A204.1 (cell line): Measurements from ENCODE around the gene ISCU.
"Not testable (repeated sequence)": the region's sequence is repeated elsewhere in the genome, so short reads cannot be mapped to it uniquely, and the experiment has no call there.

Experiments
- FAIRE-seq: peaks from 2 replicates; lab custom pipeline; 2012; peaks lifted over from hg19 to GRCh38; lab: Jason Lieb, UNC

Gene ISCU

DNA sequence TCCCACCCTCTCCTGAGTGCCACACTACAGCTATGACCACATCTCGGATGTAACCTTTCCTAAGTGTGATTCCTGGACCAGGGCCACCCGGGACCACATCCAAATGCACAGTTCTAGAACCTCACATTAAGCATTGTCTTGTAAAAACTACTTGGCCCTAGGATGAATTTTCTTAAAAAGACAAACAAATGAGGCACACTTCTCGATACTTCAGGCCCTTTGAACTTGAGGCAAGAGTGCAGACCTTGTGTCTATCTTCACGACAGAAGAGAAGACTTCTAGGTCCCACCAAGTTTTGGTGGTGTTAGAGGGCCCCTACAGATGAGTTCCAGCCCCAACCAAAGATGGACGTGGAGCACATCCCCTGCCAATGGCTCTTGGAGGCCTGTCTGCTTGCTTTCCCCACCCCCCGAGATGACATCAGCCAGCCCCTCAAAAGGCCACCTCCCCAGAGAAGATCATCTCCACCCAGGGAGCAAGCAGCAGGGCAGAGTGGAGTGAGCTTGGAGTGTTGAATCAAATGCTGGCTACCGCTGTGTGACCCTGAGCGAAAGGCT lies 9.3 kb downstream of the ISCU start:
- FAIRE-seq = no peak

DNA sequence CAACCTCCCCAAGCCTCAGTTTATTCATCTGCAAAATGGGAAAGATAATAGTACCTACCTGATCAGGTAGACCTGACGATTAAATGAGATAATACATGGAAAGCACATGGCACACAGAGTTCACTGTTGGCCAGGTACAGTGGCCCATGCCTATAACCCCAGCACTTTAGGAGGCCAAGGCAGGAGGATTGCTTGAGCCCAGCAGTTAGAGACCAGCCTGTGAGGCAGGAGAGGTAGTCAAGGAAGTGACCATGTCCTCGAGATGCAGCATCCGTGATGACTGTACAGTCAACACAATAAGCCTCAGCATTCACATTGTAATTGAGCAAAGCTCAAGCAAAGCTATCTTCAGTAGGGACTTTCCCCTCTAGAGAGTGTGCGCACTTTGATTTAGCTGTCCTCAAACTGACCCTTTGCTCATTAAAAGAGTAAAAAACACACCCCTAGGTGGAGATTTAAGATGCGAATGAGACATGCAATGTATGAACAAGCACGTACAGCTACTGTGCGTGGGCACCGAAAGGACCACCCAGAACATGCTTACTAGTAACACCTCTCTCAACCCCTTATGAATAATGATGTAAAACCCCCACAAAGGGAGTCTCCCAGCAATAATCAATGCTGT lies 9.9 kb downstream of the ISCU start:
- FAIRE-seq = no peak

DNA sequence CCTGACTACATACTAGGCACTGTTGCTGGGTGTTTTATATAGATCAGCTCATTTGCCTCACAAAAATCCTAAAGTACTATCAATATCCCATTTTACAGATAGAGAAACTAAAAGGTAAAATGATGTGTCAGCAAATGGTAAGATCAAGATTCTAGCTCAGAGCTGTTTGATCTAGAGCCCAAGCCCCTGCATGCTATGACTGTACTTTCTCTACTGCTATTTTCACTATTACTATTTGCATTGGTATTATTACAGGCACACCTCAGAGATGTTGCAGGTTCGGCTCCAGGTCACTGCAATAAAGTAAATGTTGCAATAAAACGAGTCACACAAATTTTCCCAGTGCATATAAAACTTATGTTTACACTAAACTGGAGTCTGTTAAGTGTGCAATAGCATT lies 10.9 kb downstream of the ISCU start:
- FAIRE-seq = no peak

DNA sequence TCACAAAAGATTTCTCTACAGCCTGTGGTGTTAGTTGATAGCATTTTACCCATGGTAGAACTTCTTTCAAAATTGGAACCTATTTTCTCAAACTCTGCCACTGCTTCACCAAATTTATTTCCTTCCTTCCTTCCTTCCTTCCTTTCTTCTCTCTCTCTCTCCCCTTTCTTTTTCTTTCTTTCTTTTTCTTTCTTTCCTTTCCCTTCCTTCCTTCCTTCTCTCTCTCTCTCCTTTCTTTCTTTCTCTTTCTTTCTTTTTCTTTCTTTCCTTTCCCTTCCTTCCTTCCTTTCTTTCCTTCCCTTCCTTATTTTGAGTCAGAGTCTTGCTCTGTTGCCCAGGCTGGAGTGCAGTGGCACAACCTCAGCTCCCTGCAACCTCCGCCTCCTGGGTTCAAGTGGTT lies 11.9 kb downstream of the ISCU start:
- not testable (repeated sequence) for FAIRE-seq

DNA sequence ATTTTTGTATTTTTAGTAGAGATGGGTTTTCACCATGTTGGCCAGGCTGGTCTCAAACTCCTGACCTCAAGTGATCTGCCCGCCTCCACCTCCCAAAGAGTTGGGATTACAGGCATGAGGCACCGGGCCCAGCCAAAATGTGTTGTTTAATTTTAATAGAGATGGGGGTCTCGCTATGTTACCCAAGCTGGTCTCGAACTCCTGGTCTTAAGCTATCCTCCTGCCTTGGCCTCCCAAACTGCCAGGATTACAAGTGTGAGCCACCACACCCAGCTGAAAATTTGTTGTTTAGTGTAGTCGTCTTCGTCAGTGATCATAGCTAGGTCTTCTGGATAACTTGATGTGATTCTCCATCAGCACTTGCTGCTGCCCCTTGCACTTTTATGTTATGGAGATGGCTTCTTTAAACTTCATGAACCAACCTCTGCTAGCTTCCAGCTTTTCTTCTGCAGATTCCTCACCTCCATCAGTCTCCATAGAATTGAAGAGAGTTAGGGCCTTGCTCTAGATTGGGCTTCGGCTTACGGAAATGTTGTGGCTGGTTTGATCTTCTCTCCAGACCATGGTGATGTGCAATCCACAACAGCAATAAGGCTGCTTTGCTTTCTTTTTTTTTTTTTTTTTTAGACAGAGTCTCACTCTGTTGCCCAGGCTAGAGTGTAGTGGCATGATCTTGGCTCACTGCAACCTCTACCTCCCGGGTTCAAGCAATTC lies 13.0 kb downstream of the ISCU start:
- no peak for FAIRE-seq

DNA sequence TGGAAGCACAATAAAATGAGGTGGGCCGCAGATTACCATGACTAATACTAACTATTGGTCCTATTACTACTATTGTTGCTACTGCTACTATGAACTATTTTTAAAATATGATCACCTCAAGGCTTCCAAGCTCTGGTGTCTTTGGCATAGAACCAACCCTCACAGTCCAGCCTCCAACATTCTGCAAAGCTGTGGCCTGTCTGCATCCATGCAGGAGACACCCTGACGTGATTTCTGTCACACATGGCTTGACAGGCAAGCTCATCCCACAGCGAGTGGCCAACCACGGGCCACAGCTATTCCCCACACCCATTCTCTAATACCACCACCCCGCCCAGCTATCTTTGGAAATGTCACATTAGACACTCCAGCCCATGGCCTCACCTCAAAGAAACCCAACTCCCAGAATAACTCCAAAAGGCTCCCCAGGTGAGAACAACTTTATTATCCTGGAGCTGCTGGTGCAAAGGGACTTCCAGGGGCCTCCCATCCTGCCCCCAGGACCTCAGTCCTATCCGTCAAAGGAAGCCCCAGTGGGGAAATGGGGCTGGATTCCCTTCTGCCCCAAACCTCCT lies 14.4 kb downstream of the ISCU start:
- FAIRE-seq = no peak

DNA sequence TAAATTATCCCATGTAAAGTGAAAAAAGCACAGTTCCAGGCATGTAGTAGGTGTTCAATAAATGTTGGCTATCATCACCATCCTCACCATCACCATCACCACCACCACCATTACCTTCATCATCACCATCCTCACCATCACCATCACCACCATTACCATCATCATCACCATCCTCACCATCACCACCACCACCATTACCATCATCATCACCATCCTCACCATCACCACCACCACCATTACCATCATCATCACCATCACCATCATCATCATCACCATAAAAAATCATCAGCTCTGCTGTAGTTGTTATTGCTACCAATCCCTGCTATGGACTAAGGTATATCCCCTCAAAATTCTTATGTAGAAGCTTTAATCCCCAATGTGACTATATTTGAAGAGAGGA lies 15.1 kb downstream of the ISCU start:
- FAIRE-seq = no peak

DNA sequence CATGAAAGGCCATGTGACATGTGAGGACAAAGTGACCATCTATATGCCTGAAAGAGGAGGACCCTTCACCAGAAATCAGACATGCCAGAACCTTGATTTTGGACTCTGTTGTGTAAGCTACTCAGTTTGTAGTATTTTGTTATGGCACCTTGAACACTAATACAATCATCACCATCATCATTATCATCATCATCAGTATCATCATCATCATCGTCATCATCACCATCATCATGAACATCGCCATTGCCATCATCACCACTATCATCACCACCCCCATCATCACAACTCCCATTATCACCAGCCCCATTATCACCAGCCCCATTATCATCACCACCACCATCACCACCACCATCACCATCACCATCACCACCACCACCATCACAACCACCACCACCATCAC lies 15.9 kb downstream of the ISCU start:
- FAIRE-seq = no peak

DNA sequence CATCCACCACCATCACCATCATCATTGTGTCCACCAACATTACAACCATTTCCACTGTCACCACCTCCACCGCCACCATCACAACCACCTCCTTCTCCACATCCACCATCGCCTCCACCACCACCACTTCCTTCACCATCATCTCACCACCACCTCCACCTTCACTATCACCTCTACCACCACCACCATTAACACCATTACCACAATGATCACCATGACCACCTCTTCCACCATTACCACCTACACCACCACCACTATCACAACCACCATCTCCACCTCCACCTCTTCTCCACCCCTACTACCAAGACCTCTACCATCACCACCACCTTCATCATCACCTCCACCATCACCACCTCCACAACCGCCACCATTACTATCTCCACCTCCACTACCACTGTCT lies 16.4 kb downstream of the ISCU start:
- FAIRE-seq = no peak

DNA sequence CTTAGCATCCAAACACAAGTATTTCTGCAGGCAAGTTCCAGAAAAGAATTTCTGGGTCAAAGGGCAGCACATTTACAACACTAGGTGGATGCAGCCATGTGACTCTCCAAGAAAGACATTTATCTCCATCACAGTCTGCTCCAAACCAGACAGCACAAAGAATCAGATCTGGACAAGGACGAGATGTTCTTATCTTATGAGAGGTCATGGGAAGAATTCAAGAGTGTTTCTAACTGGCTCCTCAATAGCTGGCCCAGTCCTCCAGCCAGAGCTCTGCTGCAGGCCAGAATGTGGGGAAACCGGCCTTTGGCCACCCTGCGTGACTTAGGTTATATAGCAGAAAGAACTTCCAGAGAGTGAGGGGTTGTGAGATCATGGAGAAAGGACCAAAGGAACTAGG lies 18.1 kb downstream of the ISCU start:
- FAIRE-seq = no peak

DNA sequence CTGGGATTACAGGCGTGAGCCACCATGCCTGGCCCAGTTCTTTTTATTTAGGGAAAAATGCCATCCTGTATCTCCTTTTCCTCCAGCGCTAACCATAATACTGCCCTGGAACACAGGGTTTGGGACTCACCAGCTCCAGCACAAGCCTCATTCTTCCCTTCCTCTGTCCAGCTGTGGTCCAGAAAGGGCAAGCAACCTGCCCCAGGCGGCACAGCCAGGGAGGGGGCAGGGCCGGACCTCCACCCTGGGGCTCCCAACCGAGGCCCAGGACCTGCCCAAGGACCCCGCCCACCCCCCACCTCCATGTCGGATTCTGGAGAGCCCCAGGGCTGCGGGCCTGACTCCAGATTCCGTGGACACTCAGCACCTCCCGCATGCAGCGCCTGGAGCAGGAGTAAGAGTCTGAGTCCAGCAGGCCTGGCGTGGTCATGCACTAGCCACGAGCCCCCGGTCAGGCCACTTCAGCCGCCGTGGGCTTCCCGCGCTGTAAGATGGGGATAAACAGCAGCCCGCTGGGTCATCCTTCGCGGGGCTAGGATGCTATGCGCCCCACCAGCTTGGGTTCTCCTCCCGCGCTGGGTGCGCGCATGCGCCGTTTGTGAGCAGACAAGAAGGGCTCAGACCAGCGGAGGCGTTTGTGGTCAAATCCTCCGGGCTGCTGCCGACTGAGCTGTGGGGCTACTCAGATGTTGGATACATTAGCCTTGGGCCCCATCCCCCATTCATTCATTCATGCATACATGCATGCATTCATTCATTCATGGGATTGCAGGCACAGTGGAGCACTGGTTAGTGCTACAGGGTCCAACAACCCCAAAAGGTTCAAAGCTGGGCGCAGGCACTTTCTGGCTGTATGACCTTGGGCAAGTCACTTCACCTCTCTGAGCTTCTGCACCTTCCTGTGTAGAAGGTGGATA lies 19.2 kb downstream of the ISCU start:
- no peak for FAIRE-seq

DNA sequence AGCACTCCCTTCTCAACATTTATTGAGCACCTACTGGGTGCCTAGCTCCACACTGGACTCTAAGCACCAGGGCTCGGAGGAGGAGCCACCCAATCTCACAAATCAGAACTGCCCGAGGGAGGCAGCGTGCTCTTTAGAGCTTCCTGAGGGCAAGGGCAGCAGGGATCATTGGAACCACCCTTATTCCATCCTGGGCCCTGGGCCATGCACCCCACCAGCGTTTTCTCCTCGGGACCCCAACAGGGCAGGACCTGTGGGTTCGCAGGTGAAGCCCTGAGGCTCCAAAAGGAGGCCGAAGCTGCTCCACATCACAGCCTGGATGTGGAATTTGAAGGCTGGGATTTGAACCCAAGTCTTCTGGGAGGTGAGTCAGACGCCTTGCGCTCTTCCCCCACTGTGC lies 20.1 kb downstream of the ISCU start:
- no peak for FAIRE-seq

DNA sequence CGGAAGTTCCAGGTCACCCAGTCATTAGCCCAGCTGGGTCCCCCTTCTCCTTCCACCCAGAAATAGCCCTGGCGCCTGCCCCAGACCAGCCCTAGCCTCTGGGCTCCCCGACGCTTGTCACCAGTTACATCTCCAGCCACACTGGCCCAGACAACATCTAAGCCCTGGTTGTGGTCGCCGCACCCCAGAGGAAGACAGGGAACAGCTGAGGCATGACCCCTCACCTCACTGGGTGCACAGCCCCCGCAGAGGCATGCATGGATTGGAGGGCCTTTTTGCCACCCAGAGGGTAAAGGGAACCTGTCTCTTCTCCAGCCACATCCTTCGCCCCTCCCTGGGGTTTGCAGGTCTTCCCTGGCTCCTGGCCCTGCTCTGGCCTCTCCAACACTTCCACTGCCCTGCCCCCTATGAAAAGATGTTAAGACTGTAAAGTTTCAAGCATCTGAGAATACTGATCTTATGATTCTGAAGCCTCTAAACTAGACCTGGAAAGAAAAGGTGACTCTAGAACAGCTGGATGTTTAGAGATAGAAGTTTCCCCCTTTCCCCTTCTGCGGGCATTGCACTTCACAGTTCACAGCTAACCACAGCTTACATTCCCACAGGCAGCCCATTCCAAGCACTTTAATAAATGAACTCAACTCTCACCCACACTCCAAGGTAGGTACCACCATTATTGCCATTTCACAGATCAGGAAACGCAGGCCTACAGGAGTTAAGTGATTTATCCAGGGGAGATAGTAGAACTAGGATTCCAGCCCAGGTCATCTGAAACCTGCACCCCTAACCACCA lies 20.8 kb downstream of the ISCU start:
- no peak for FAIRE-seq

DNA sequence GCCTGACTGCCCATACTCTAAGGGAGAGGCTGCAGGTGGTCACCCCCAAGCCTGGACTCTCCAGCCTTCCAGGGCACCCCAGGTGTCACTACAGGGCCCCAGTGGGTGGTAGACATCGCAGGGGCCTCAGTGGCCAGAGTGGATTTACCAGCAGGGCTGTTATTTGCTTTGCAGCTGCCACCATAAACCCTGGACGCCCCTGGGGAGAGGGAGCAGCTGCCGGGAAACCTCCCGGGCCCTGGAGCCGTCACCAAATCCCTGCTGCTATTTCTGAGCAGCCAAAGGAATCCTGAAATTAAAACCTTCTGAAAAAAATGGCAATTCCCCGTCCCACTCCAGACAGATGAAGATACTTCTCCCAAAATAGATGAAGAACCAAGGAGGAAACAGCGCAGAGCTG lies 21.6 kb downstream of the ISCU start:
- no peak for FAIRE-seq

DNA sequence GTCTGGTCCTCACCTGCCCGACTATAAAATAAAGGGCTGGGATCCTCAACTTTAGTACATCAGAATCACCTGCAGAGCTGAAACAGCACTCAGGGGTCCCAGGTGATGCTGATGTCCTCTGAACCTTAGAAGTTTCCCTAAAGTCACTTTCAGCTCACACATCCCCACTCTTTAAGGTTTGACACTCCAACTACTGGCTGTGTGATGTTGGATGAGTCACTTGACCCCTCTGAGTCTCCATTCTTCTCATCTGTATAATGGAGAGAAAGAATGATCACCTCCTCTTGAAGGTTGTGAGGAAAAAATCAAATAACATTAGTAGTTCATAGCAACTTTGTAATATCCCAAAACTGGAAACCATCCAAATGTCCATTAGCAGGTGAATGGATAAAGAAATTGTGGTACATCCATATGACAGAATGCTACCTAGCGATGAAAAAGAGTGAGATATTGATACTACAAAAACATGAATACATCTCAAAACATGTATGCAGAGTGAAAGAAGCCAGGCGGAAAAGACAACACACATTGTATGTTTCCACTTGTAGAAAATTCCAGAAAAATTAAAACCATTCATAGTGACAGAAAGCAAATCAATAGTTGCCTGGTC lies 22.2 kb downstream of the ISCU start:
- FAIRE-seq = no peak

DNA sequence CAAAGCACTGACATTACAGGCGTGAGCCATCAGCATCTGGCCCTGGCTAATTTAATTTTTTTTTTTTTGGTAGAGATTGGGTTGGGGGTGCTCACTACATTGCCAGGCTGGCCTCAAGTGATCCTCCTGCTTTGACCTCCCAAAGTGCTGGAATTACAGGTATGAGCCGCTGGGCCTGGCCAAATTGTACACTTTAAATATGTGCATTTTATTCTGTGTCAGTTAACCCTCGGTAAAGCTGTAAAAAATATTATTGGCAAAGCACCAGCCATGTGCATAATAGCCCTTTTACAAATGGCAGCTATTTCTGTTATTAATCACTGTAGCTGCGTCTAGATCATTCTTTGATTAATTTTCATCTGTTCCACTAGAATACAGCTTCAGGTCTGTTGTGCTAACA lies 23.5 kb downstream of the ISCU start:
- no peak for FAIRE-seq

DNA sequence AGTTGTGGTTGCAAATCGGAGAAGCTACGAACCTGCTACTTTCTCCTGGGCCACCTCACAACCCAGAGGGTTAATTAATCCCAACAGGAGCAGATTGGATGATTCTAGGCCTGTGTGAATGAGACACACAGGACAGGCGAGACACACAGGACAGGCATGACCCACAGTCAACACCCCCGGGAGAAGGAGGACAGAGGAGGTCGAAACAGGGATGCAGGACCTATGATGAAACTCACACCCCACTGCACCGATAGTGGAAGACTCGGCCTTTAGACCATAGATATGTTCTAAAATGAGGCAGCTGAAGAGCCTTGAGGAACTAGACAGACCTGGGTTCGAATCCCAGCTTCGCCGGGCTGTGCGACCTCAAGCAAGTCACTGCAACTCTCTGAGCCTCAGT lies 23.9 kb downstream of the ISCU start:
- no peak for FAIRE-seq

DNA sequence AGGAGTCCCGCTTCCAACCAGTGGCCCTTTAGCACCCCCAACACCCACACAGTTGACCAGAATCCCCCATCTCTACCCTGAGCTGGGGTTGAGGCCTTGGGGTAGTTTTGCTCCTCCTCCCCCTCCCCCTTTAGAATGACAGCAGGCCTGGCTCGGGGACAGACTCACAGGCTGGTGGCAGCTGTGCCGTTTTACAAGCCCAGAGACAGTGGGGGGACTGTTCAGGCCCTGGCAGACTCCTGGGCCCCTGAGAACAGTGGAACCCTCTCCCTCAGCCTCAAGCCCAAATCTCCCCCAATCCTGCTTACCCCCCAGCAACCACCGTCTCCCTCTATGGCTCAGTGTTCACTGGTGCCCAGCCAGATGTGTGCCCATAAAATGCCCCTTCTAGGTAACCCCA lies 25.4 kb downstream of the ISCU start:
- FAIRE-seq = no peak

DNA sequence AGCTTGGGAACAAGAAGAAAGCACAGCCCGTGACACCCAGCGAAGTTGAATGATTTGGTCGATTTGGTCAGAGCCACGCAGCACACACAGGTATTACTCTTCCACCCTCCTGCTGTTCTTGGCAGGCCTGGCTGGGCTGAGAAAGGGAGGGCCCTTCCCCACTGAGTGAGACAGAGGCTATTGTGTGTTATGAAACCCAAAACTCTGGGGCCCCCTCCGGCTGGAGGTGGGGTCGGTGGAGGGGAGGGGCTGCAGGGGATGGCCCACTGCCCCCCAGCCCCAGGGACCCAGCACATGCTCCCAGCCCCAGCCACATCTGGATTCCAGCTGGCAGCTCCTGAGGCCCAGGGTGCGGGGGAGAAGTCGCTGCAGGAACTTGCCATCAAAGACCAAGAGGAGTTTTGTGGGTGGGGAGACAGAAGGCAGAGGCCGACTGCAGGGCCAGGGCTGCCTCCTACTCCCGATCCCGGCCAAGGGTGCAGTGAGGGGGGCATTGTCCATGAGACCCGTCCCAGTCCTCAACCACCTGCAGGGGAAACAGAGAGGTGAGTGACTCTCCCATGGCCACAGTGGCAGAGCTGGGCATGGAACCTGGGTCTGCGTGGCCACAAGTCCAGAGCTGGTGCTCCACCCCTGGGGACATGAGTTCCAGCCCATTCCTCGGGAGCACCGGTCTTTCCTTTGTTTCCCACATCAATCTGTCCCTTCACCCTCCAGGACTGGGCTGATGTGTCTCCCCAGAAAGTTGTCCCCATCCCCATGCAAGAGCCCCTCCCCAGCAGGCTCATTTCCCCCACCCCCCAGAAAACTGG lies 26.8 kb downstream of the ISCU start:
- no peak for FAIRE-seq

DNA sequence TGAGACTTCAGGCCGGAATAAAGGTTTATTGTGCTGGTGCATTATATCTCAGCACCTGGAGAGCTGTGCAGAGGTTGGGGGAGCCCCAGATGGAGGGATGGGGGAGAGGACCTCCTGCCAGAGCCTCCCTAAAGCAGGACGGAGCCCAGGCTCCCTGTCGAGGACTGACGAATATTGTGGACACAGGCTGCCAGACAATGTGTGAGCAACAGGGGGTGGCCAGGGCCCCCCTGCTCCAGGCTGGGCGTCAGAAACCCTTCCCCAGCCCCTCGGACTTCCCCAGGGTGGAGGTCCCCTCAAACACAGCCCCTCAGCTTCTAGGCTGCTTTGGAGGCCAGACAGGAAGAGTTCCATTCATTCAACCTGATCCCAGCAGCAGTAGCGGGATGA lies 27.4 kb downstream of the ISCU start:
- no peak for FAIRE-seq

DNA sequence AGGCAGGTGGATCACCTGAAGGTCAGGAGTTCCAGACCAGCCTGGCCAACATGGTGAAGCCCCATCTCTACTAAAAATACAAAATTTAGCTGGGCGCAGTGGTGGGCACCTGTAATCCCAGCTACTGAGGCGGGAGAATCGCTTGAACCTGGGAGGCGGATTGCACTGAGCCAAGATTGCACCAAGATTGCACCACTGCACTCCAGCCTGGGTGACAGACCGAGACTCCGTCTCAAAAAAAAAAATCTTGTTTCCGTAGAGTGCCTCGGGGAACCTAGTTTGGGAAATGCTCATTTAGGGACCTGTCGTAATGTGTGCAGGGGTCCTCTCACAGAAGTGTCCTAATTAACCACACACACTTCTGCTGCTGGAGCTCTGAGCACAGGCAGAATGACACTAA lies 28.1 kb downstream of the ISCU start:
- not testable (repeated sequence) for FAIRE-seq
